Neuronal stem cell (in vitro differentiated cells): Measurements from ENCODE around the gene PPIC.

ENCODE experiments used
- DNase-seq: peaks from one replicate; pipeline ENCODE4 v3.0.0-alpha.2; 2013; ENCODE audit warnings: low spot score
- H2AFZ ChIP-seq: one replicate; pipeline ENCODE4 v1.6.1; 2013; ENCODE audit warnings: mild to moderate bottlenecking, low read length, inconsistent platforms
- H2AK5ac ChIP-seq: 2 replicates; pipeline ENCODE4 v1.6.1; 2013; ENCODE audit warnings: low read depth, mild to moderate bottlenecking, inconsistent platforms, low read length, moderate library complexity, mixed read lengths
- H2BK120ac ChIP-seq: 2 replicates; pipeline ENCODE4 v1.6.1; 2013; ENCODE audit warnings: low read depth, mild to moderate bottlenecking, inconsistent platforms, low read length, moderate library complexity, mixed read lengths
- H2BK12ac ChIP-seq: one replicate; pipeline ENCODE4 v1.6.1; 2013; ENCODE audit warnings: low read length, inconsistent platforms
- H2BK15ac ChIP-seq: 2 replicates; pipeline ENCODE4 v1.6.1; 2013; ENCODE audit warnings: mild to moderate bottlenecking, low read length, inconsistent platforms, mixed read lengths
- H2BK5ac ChIP-seq: one replicate; pipeline ENCODE4 v1.6.1; 2013; ENCODE audit warnings: inconsistent platforms, mild to moderate bottlenecking, low read length, moderate library complexity
- H3K14ac ChIP-seq: one replicate; pipeline ENCODE4 v1.6.1; 2013; ENCODE audit warnings: low read length, inconsistent platforms
- H3K18ac ChIP-seq: 2 replicates; pipeline ENCODE4 v1.6.1; 2013; ENCODE audit warnings: low read length, inconsistent platforms
- H3K23ac ChIP-seq: 2 replicates; pipeline ENCODE4 v1.6.1; 2013; ENCODE audit warnings: low read depth, mild to moderate bottlenecking, mixed read lengths, low read length, inconsistent platforms; ENCODE audit not compliant: poor library complexity
- H3K27ac ChIP-seq: replicated peaks from 3 replicates; pipeline ENCODE4 v1.5.1; 2013; ENCODE audit warnings: low read length, inconsistent platforms
- H3K27me3 ChIP-seq, 3 experiments: 2 replicates each; pipeline ENCODE4 v1.6.1; 2013; ENCODE audit warnings: low read length in 3 of 3, mild to moderate bottlenecking in 2 of 3, inconsistent platforms in 1 of 3, low read depth in 1 of 3, mixed read lengths in 1 of 3, moderate library complexity in 1 of 3; ENCODE audit not compliant: control insufficient read depth in 3 of 3, insufficient read depth in 3 of 3
- H3K36me3 ChIP-seq, 2 donors: replicated peaks in 1 of 2; 2 replicates each; pipeline ENCODE4 v1.6.1; 2013; ENCODE audit warnings: low read length in 2 of 2; ENCODE audit not compliant: control insufficient read depth in 2 of 2, insufficient read depth in 2 of 2
- H3K4ac ChIP-seq: 2 replicates; pipeline ENCODE4 v1.6.1; 2013; ENCODE audit warnings: inconsistent platforms, mild to moderate bottlenecking, low read length, moderate library complexity
- H3K4me1 ChIP-seq, 2 donors: 1 replicate in 1 of 2; 2 replicates in 1 of 2; pipeline ENCODE4 v1.6.1; 2013; ENCODE audit warnings: low read length in 2 of 2, low read depth in 1 of 2; ENCODE audit not compliant: control insufficient read depth in 2 of 2, insufficient read depth in 1 of 2
- H3K4me2 ChIP-seq: one replicate; pipeline ENCODE4 v1.6.1; 2013; ENCODE audit warnings: mild to moderate bottlenecking, low read length, inconsistent platforms; ENCODE audit not compliant: insufficient read depth, poor library complexity, severe bottlenecking
- H3K4me3 ChIP-seq, 2 donors: 2 replicates each; pipeline ENCODE4 v1.5.1; 2013; ENCODE audit warnings: low read length in 2 of 2, mild to moderate bottlenecking in 2 of 2, inconsistent platforms in 1 of 2, moderate library complexity in 1 of 2
- H3K79me1 ChIP-seq: one replicate; pipeline ENCODE4 v1.6.1; 2013; ENCODE audit warnings: low read depth, mild to moderate bottlenecking, inconsistent platforms, low read length, moderate library complexity
- H3K9ac ChIP-seq: one replicate; pipeline ENCODE4 v1.6.1; 2013; ENCODE audit warnings: mild to moderate bottlenecking, low read depth, low read length, inconsistent platforms; ENCODE audit not compliant: poor library complexity
- H3K9me3 ChIP-seq, 2 donors: replicated peaks in 1 of 2; 2 replicates each; pipeline versions ENCODE3 to v1.6.1; 2013; ENCODE audit warnings: low read length in 2 of 2, mild to moderate bottlenecking in 2 of 2, inconsistent platforms in 1 of 2, low read depth in 1 of 2, mixed read lengths in 1 of 2, moderate library complexity in 1 of 2; ENCODE audit not compliant: control insufficient read depth in 2 of 2, insufficient read depth in 1 of 2
- H4K8ac ChIP-seq: one replicate; pipeline ENCODE4 v1.6.1; 2013; ENCODE audit warnings: low read depth, mild to moderate bottlenecking, inconsistent platforms, low read length, moderate library complexity
- H4K91ac ChIP-seq: one replicate; pipeline ENCODE4 v1.6.1; 2013; ENCODE audit warnings: low read length, low read depth, mild to moderate bottlenecking, inconsistent platforms; ENCODE audit not compliant: poor library complexity
- WGBS, 2 donors: extraction: QIAGEN DNeasy Blood & Tissue Kit; methylation state at CpG; one replicate each; pipeline ENCODE4 v1.1.7; 2013; ENCODE audit warnings: missing lambda C conversion rate in 2 of 2, mixed read lengths in 1 of 2; ENCODE audit not compliant: insufficient read length in 2 of 2, insufficient replicate concordance in 1 of 2; ENCODE audit errors: extremely low coverage in 2 of 2; 5-methylcytosine and 5-hydroxymethylcytosine counted together

Gene PPIC

DNA sequence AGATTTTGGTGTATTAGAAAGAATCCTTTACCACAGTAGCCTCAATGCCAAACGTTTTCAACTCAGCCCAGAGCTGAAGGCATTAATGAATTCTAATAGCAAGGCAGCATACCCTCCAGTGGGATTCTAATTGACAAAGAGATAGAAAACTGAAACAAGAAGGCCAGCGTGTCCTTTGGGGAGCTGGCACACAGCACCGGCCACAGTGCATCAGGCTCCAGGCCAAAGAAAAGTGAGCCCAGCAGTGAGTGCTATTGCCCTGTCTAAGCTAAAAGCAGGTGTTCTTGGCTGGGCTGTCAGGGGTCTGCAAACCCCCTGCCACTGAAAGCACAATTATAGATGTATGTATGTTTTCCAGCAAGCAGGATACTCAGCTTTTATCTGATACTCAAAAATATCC, 40.4 kb downstream of the PPIC start:
- no peak overlapping the region for H2AFZ ChIP-seq
- H2BK12ac ChIP-seq, result no peak overlapping the region

DNA sequence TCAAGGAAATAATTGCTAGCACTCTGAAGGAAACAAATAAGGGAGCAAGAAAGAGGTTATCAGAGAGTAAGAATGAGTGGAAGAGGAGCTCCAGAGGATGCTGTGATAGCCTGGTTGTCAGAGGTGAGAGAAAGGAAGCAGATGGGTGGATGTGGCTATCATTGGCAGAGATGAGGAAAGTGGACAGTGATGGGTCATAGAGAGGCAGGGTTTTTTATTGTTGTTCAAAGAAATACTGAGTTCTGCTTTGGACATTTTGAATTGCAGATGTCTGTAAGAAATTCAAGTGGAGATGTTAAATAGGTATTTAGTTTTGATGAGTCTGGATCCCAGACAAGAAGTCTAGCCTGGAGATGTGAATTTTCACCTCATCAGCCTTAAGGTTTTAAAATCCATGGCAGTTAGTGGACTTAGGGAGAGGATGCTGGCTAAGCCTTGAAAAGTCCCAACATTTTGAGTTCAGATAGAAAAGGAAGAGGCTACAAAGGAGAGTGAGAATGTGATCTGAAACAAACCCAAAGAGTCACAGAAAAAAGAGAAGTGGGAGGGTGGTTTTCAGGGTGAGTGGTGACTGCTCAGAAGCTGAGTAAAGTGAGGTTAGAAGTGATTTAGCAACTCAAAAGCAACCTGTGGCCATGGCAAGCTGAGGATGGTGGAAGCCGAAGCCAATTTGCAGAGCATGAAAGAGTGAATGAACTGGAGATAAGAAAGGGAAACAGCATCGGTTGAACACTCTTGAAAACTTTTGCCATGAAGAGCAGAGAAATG, 50.4 kb downstream of the PPIC start:
- no peak for DNase-seq
- H3K9me3 ChIP-seq, result no peaks in the 10 kb centered on the region
- no peak overlapping the region for H3K14ac ChIP-seq
- H3K4me1 ChIP-seq, result no peaks in the 10 kb centered on the region
- no peak overlapping the region for H2BK12ac ChIP-seq
- H3K9ac ChIP-seq, result no peak overlapping the region
- H3K4me3 ChIP-seq, result no peak overlapping the region
- no peak overlapping the region for H4K8ac ChIP-seq
- no CpG with 5 or more reads among the region's 2 CpGs for WGBS, 2 donors
- no peak overlapping the region for H3K27ac ChIP-seq
- no peaks in the 10 kb centered on the region for H3K36me3 ChIP-seq
- no peak overlapping the region for H2AFZ ChIP-seq
- H3K4ac ChIP-seq, result no peak overlapping the region
- H2BK15ac ChIP-seq, result no peak overlapping the region
- H3K23ac ChIP-seq, result no peak overlapping the region
- H2BK120ac ChIP-seq, result no peak overlapping the region
- H2AK5ac ChIP-seq, result no peak overlapping the region
- H2BK5ac ChIP-seq, result no peak overlapping the region
- no peaks in the 10 kb centered on the region for H3K27me3 ChIP-seq
- no peaks in the 10 kb centered on the region for H3K79me1 ChIP-seq
- H3K18ac ChIP-seq, result no peak overlapping the region
- H3K4me2 ChIP-seq, result no peak overlapping the region
- H4K91ac ChIP-seq, result no peak overlapping the region

More for the DNA sequence above, 40.4 kb downstream of the PPIC start:
- Histone ChIP-seq H3K9ac (no peak overlapping the region), H3K9me3 (no peaks in the 10 kb centered on the region), H2BK15ac (no peak overlapping the region), H3K4me2 (no peak overlapping the region), H3K79me1 (no peaks in the 10 kb centered on the region), H3K27ac (no peak overlapping the region), H2AK5ac (no peak overlapping the region), H2BK120ac (no peak overlapping the region), H3K4me3 (no peak overlapping the region), H3K4me1 (peaks cover 0 to 5% of the 10 kb centered on the region in 2 donors), H3K4ac (no peak overlapping the region), H2BK5ac (no peak overlapping the region), H3K36me3 (no peaks in the 10 kb centered on the region), H3K14ac (no peak overlapping the region), H4K91ac (no peak overlapping the region), H3K18ac (no peak overlapping the region), H3K23ac (no peak overlapping the region), H4K8ac (no peak overlapping the region), H3K27me3 (no peaks in the 10 kb centered on the region)
- WGBS, 2 donors, result no CpG with 5 or more reads among the region's 3 CpGs
- DNase-seq, result no peak

DNA sequence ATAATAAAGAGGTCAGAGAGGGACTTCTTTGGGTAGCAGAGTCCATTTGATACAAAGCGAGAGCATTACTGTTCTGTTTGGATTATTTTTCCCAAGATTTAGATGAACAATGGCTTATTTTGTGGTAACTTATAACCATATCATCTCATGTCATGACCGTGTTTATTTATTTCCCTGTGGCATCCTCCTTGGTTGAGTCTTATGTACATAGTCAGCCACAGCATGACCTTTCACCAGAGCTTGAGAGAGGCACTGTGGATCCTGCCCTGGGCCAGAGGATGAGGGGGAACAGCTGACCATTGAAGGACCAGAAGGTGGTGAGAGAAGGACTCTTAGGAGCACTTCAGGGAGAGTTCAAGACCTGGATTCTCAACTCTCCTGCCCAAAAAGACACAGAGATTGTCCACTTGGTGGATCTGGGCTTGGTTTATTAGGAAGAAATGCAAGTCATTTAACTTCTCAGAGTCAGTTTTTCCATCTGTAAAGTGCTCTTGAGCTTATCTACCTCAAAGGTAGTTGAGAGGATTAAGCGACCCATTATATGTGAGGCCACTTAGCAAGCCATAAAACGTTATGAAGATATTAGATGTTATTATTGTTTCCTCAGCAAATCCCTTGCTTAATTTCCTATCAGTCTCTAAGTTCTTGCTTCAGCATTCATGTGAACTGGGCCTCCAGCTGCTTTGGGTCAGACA, 51.4 kb downstream of the PPIC start:
- Histone ChIP-seq H3K18ac (no peak overlapping the region), H3K4me2 (no peak overlapping the region), H3K9me3 (no peaks in the 10 kb centered on the region), H4K91ac (no peak overlapping the region), H2AFZ (no peak overlapping the region), H3K9ac (no peak overlapping the region), H2BK120ac (no peak overlapping the region), H2BK15ac (no peak overlapping the region), H3K27me3 (no peaks in the 10 kb centered on the region), H3K4ac (no peak overlapping the region), H2BK5ac (no peak overlapping the region), H3K4me3 (no peak overlapping the region), H3K14ac (no peak overlapping the region), H3K4me1 (no peaks in the 10 kb centered on the region), H4K8ac (no peak overlapping the region), H3K79me1 (no peaks in the 10 kb centered on the region), H2AK5ac (no peak overlapping the region), H3K23ac (no peak overlapping the region), H3K36me3 (no peaks in the 10 kb centered on the region), H3K27ac (no peak overlapping the region), H2BK12ac (no peak overlapping the region)
- no CpG with 5 or more reads among the region's 4 CpGs for WGBS, 2 donors
- DNase-seq, result no peak

DNA sequence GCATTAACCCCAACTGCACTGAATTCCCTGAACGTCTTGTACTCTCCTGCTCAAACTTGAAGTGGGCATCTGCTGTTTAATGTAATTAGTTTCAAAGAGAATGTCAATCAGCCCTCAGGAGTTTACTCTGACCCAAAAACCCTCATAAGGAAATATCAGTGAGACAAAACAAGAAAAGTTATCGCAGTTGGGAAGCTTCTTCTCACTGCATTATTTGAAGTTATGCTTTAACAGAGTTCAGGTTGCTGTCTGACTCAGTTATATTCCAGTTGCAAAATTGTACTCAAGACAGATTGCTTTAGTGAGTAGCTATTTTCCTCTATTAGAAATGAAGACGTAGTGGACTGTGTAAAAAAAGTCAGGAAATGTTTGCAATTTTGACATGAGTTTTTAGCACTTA, 52.1 kb downstream of the PPIC start:
- H3K4me2 ChIP-seq, result no peak overlapping the region

More for the DNA sequence above, 52.1 kb downstream of the PPIC start:
- no peak overlapping the region for H3K18ac ChIP-seq
- no peaks in the 10 kb centered on the region for H3K79me1 ChIP-seq
- DNase-seq, result no peak
- H3K23ac ChIP-seq, result no peak overlapping the region
- H2BK120ac ChIP-seq, result no peak overlapping the region
- H3K27me3 ChIP-seq, result no peaks in the 10 kb centered on the region
- WGBS, 2 donors, result no CpG with 5 or more reads among the region's 3 CpGs
- no peak overlapping the region for H3K9ac ChIP-seq
- H3K27ac ChIP-seq, result no peak overlapping the region
- H4K91ac ChIP-seq, result no peak overlapping the region
- no peak overlapping the region for H3K14ac ChIP-seq
- no peak overlapping the region for H4K8ac ChIP-seq
- H3K4me3 ChIP-seq, result no peak overlapping the region
- no peaks in the 10 kb centered on the region for H3K4me1 ChIP-seq
- no peak overlapping the region for H3K4ac ChIP-seq
- no peaks in the 10 kb centered on the region for H3K9me3 ChIP-seq
- no peak overlapping the region for H2AFZ ChIP-seq
- H2AK5ac ChIP-seq, result no peak overlapping the region
- no peak overlapping the region for H2BK5ac ChIP-seq
- H2BK12ac ChIP-seq, result no peak overlapping the region
- no peaks in the 10 kb centered on the region for H3K36me3 ChIP-seq
- no peak overlapping the region for H2BK15ac ChIP-seq
